Measurements from ENCODE around the gene SORBS1.

Gene SORBS1

DNA sequence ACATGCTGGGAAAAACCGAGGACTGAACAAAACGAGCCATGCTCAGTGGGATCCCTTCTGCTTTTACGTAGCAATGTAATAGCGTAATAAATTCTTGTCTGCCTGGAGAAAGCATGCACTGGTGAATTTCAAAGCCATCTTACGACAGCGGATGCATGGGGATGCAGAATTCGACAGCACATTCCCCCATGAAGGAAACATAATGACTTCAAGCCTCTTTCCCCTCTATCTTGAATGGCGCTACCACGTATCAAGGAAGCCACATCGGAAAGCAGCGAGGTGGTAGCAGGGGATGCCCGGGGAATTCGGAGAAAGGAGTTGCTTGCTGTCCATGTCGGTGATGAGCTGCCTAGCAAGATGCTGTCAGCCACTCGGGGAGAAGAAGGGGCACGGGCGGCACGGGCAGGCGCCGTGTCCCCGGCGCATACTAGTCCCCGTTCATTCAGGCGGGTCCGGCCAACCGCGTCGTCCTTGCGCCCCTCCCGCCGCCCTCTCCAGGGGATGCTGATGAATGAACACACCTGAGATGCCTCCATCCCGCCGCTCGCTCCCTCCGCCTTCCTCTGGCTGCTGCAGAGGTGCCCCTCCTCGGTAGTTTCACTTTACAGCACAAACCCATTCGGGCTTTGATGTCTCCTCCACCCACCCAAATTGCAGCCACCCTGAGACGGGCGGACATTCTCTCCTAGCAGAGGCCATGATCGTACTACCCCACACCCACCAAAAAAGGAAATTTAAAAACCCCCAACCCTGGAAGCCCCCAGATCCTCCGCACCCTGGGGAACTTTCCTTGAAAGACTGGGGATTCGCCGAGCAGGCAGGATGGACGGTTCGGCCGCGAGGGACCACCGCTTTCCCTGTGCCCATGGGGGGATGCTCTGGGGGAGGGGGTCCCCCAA is 644 bp downstream of the SORBS1 start:
- H3K27ac ChIP-seq (ENCODE audit: extremely low read depth, low read depth, low read length), result peak overlapping the region; percentile 42; the same call in 1 of the 2 replicates
- ChIA-PET POLR2A (no interaction called here), CTCF (interaction anchor here (0.7 to 1.3 kb wide), 2 partner anchors 115 to 195 kb away, joined by 3 read pairs; no protein-coding TSS in a partner anchor)
- no peaks in the 10 kb centered on the region for H3K9me3 ChIP-seq (ENCODE audit: control insufficient read depth, insufficient read depth, low read depth, low read length)
- peak overlapping the region; percentile 68 for H3K4me3 ChIP-seq (ENCODE audit: low read depth, low read length)
- peaks cover 4% of the 10 kb centered on the region; the same call in 1 of the 2 replicates for H3K4me1 ChIP-seq (ENCODE audit: control insufficient read depth, insufficient read depth, low read length)
- no peaks in the 10 kb centered on the region for H3K36me3 ChIP-seq (ENCODE audit: control insufficient read depth in 2 of 2, insufficient read depth in 1 of 2, low read length in 2 of 2)
- TF ChIP-seq ZXDB (tag by site-specific recombination; IDR thresholded peaks at IDR 0.05) (0 out of 2 replicates have a peak, but pooled peaks have one; percentile 45), MZF1 (tag by site-specific recombination; IDR thresholded peaks at IDR 0.05; ENCODE audit: borderline replicate concordance) (peak; percentile 60; the same call in 1 of the 2 replicates), ZSCAN23 (tag by site-specific recombination; IDR thresholded peaks at IDR 0.05) (no peak), ZBTB17 (tag by site-specific recombination; IDR thresholded peaks at IDR 0.05) (peak; percentile 35; the same call in 1 of the 2 replicates), ZNF677 (tag by site-specific recombination; IDR thresholded peaks at IDR 0.05) (no peak), HOXA7 (CRISPR knock-in tag; IDR thresholded peaks at IDR 0.05; ENCODE audit: borderline replicate concordance) (no peak), ZSCAN4 (tag by site-specific recombination; IDR thresholded peaks at IDR 0.05) (no peak), ZBTB8A (tag by site-specific recombination; IDR thresholded peaks at IDR 0.05) (peak; percentile 41; the same call in 1 of the 2 replicates), ZNF112 (tag by site-specific recombination; IDR thresholded peaks at IDR 0.05) (no peak), KLF8 (tag by site-specific recombination; IDR thresholded peaks at IDR 0.05) (peak; percentile 15; the same call in 1 of the 2 replicates), ZNF837 (tag by site-specific recombination; IDR thresholded peaks at IDR 0.05) (no peak), ZNF292 (tag by site-specific recombination; IDR thresholded peaks at IDR 0.05; ENCODE audit: borderline replicate concordance, low read depth) (no peak), ZNF76 (tag by site-specific recombination; IDR thresholded peaks at IDR 0.05; ENCODE audit: borderline replicate concordance, low read depth) (no peak), ZNF426 (tag by site-specific recombination; IDR thresholded peaks at IDR 0.05) (no peak), FEZF1 (tag by site-specific recombination; IDR thresholded peaks at IDR 0.05) (no peak), KLF1 (tag by site-specific recombination; IDR thresholded peaks at IDR 0.05) (peak; percentile 47), ZNF548 (tag by site-specific recombination; IDR thresholded peaks at IDR 0.05) (no peak), ZNF555 (tag by site-specific recombination; conservative IDR thresholded peaks at IDR 0.05) (no peak), GLI2 (tag by site-specific recombination; IDR thresholded peaks at IDR 0.05; ENCODE audit: borderline replicate concordance, low read depth) (no peak), ZNF366 (tag by site-specific recombination; conservative IDR thresholded peaks at IDR 0.05) (peak; percentile 26; the same call in 1 of the 2 replicates), ZNF335 (tag by site-specific recombination; conservative IDR thresholded peaks at IDR 0.05) (peak; percentile 91), ZNF621 (tag by site-specific recombination; IDR thresholded peaks at IDR 0.05) (no peak), ZNF704 (tag by site-specific recombination; IDR thresholded peaks at IDR 0.05) (no peak), SALL2 (tag by site-specific recombination; IDR thresholded peaks at IDR 0.05; ENCODE audit: borderline replicate concordance) (no peak), EGR2 (tag by site-specific recombination; IDR thresholded peaks at IDR 0.05; ENCODE audit: low read depth) (peak; percentile 52; the same call in 1 of the 2 replicates), GLIS1 (tag by site-specific recombination; IDR thresholded peaks at IDR 0.05) (peak; percentile 62), ZNF10 (tag by site-specific recombination; IDR thresholded peaks at IDR 0.05) (peak; percentile 48; the same call in 1 of the 2 replicates), PRDM1 (tag by site-specific recombination; IDR thresholded peaks at IDR 0.05) (no peak; the same call in 1 of the 2 replicates), ZEB2 (tag by site-specific recombination; IDR thresholded peaks at IDR 0.05) (0 out of 2 replicates have a peak, but pooled peaks have one; percentile 53)
- TF ChIP-seq, protein P1, sequence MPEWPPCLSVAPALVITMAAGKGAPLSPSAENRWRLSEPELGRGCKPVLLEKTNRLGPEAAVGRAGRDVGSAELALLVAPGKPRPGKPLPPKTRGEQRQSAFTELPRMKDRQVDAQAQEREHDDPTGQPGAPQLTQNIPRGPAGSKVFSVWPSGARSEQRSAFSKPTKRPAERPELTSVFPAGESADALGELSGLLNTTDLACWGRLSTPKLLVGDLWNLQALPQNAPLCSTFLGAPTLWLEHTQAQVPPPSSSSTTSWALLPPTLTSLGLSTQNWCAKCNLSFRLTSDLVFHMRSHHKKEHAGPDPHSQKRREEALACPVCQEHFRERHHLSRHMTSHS (tag by site-specific recombination; IDR thresholded peaks at IDR 0.05), result no peak
- TF ChIP-seq, protein P2, sequence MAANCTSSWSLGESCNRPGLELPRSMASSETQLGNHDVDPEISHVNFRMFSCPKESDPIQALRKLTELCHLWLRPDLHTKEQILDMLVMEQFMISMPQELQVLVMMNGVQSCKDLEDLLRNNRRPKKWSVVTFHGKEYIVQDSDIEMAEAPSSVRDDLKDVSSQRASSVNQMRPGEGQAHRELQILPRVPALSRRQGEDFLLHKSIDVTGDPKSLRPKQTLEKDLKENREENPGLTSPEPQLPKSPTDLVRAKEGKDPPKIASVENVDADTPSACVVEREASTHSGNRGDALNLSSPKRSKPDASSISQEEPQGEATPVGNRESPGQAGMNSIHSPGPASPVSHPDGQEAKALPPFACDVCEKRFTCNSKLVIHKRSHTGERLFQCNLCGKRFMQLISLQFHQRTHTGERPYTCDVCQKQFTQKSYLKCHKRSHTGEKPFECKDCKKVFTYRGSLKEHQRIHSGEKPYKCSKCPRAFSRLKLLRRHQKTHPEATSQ (tag by site-specific recombination; IDR thresholded peaks at IDR 0.05), result no peak
- TF ChIP-seq, protein P3, sequence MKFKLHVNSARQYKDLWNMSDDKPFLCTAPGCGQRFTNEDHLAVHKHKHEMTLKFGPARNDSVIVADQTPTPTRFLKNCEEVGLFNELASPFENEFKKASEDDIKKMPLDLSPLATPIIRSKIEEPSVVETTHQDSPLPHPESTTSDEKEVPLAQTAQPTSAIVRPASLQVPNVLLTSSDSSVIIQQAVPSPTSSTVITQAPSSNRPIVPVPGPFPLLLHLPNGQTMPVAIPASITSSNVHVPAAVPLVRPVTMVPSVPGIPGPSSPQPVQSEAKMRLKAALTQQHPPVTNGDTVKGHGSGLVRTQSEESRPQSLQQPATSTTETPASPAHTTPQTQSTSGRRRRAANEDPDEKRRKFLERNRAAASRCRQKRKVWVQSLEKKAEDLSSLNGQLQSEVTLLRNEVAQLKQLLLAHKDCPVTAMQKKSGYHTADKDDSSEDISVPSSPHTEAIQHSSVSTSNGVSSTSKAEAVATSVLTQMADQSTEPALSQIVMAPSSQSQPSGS (tag by site-specific recombination; IDR thresholded peaks at IDR 0.05; ENCODE audit: low read depth), result no peak

Measured in HEK293 (cell line).